GM18505 (cell line): Measurements from ENCODE around the gene UBE3C.
"Not testable (repeated sequence)": the region's sequence is repeated elsewhere in the genome, so short reads cannot be mapped to it uniquely, and the experiment has no call there.

ENCODE experiments used
- ATAC-seq: cut with Tn5 transposase; IDR thresholded peaks from one replicate; pipeline ENCODE4 v1.9.1; 2021; ENCODE audit not compliant: unreplicated experiment
- POLR2A ChIP-seq: IDR thresholded peaks from 4 replicates; pipeline ENCODE4 v1.6.1; 2011; ENCODE audit warnings: borderline replicate concordance; ENCODE audit not compliant: insufficient read depth, insufficient read length; ENCODE audit errors: extremely low read depth

The UBE3C gene

GRCh38 chr7:157271315-157271990 lies 132.7 kb downstream of the UBE3C start:
- no peak for ATAC-seq
- no peak for TF ChIP-seq POLR2A

DNA sequence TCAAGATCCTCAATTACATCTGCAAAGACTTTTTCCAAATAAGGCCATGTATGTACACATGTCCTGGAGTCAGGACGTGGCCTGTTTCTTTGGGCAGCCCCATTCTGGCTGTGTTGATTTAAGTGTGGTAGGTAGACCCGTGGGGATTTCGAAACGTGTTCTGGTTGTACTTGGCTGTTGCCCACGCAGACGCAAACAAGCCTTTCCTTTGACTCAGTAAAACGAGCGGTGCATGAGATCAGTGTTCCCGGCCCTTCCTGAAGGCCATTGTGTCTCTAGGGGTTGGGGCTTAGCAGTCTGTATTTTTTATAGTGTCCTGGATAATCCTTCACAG lies 133.2 kb downstream of the UBE3C start:
- ATAC-seq, result no peak
- no peak for TF ChIP-seq POLR2A

DNA sequence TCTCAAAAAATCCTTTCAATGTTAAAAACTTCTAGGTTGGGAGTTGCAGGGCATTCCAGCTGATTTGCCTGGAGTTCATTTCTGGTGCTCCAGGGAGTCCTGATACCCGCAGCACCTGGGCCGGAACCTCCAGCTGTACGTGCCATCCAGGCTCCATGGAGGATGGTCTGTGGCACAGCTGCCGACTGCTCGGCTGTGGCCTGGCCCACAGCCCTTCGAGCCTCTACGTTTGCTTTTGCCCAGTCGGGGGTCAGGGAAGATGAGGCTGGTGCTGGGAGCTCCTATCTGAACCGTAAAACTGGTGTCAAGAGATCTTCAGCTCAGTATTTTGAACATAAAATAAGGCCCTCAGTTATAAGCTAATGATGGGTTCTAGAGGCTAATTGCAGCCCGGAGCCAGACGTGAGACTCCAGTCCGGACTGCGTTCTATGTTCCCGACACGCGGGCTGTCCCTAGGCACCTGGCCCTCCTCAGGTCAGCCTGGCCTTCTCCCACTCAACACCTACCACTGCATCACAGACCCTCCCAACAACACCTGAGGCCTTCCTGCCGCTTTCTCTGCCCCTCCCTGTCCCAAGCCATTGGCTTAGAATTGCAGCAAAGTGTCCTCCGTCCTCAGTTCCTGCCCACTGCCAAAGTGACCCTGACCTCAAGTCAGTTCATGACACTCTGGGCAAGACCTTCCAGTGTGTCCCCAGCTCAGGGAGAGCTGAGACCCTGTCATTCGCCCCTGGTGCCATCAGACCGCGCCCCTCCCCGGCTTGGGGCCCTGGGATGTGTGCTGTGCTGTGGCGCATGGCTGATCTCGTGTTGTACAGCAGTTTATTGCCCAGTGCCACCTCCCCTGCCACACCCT lies 133.9 kb downstream of the UBE3C start:
- ATAC-seq, result no peak
- no peak for TF ChIP-seq POLR2A

DNA sequence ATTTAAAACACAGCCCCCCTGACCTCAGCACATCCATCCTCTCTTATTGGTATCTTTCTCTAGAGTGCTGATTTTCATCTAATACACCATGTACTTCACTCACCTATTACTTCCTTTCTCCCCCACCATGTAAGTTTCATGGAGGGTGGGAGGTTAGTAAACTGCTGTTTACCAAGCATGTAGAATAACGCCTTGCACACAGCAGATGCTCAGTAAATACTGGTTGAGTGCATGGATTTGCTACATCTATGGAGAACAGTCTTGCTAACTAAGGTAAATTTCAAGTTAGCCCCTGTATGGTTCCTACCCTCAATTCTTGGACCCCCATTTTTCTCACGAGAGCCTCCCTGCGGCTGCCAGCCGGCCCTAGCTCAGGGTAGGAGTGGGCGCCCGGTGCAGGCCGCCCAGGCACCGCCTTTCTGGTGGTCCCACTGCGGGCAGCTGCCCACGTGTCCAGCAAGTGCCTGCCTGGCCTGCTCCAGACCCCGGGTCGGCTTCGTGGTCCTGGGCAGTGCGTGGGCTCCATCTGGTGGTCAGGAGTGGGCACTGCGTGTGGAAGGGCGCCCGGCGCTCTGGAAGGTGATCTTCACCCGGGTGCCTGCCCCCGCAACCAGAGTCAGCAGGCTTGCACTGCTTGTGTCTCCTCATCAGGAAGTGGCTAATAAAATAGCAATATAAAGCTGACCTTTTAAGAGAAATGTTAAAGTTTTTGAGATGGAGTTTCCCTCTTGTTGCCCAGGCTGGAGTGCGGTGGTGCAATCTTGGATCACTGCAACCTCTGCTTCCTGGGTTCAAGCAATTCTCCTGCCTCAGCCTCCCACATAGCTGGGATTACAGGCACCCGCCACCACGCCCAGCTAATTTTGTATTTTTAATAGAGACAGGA lies 134.7 kb downstream of the UBE3C start:
- ATAC-seq, result peak; percentile 75
- TF ChIP-seq POLR2A, result no peak

GRCh38 chr7:157274094-157274634 lies 135.4 kb downstream of the UBE3C start:
- ATAC-seq, result not testable (repeated sequence)

DNA sequence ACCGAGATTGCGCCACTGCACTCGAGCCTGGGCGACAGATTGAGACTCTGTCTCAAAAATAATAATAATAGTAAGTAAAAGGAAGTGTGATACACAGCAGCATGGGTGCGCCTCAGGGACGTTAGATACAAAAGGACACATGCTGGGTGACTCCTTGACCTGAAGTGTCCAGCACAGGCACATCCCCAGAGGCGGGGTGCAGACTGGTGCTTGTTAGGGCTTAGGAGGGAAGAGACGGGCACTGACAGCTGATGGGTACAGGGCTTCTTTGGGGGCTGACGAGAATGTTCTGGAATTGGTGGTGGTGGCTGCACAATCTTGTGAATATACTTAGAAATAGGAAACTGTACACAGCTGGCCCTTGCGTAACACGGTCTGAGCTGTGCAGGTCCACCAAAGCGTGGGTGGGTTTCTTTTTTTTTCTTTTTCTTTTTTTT lies 136.3 kb downstream of the UBE3C start:
- ATAC-seq, result no peak
- TF ChIP-seq POLR2A, result no peak

- TF ChIP-seq POLR2A, result no peak
- ATAC-seq, result no peak
These were observed 137.4 kb downstream of the UBE3C start for GRCh38 chr7:157276091-157276561.

DNA sequence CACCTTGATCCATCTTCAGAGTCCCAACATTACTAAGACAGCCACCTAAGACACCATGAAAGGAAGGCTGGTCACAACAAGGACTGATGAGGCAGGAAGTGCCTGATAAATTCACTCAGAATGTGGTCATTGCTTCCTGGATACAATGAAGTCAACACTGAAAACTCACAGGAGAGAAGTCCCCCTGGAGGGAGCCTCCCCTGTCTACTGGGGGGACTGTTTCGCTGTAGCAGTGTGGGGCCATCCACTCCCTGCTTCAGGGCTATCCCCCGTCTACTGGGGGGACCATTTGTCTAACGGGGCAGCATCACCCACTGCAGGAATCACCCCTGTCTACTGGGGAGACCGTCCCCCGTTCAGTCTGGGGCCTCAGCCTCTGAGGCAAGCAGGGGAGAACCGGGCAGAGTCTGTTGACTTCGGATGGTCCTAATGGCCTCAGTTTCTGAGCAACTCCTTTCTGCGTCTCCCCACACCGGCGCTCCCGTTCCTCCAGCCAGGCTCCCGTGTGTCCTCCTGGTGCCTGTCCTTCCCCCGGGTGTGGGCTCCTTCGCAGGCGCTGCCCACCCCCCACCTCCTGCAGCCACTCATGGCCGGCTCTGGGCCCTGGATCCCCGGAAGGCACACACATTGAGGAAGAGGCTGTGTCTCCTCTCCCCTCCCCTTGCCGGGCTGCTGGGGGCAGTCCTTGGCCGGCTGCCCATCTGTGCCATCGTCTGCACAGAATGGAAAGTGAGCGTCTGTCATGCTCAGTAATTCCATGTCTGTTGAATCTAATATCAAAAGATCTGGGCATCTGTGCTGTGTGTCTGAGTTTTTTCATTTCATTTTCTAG lies 138.2 kb downstream of the UBE3C start:
- no peak for ATAC-seq
- no peak for TF ChIP-seq POLR2A

DNA sequence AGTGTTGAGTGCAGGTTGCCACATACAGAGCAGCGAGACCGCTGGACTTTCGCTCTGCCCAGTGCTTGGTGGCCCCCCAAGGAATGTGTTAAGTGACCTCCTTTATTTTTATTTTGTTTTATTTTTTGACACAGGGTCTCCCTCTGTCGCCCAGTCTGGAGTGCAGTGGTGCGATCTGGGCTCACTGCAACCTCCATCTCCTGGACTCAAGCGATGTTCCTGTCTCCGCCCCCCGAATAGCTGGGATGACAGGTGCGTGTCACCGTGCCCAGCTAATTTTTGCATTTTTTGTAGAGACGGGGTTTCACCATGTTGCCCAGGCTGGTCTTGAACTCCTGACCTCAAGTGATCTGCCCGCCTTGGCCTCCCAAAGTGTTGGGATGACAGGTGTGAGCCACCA lies 138.8 kb downstream of the UBE3C start:
- not testable (repeated sequence) for ATAC-seq

DNA sequence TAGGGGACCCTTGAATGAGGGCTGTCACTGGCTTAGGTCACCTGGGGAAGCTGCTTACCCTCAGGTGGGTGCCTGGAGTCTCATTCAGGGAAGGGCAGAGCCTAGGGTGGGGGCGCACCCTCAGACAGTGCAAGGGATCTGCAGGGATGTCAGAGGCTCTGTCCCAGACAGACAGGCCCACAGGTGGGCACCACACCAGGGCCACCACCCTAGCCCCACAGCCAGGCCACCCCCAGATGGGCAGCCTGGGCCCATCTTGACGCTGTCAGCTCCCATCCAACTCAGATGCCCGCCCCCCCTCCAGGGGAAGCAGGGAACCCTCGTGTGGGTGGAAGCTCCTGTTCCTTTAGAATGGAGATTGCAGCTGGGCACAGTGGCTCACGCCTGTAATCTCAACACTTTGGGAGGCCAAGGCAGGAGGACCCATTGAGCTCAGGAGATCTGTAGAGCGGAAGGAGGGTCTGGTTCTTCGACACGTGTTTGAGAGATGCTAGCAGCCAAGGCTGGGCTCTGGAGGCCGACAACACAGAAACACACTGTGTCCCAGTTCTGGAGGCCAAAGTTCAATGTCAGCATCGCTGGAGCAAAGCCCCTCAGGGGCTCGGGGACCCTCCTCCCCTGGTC lies 139.6 kb downstream of the UBE3C start:
- TF ChIP-seq POLR2A, result no peak
- ATAC-seq, result no peak

DNA sequence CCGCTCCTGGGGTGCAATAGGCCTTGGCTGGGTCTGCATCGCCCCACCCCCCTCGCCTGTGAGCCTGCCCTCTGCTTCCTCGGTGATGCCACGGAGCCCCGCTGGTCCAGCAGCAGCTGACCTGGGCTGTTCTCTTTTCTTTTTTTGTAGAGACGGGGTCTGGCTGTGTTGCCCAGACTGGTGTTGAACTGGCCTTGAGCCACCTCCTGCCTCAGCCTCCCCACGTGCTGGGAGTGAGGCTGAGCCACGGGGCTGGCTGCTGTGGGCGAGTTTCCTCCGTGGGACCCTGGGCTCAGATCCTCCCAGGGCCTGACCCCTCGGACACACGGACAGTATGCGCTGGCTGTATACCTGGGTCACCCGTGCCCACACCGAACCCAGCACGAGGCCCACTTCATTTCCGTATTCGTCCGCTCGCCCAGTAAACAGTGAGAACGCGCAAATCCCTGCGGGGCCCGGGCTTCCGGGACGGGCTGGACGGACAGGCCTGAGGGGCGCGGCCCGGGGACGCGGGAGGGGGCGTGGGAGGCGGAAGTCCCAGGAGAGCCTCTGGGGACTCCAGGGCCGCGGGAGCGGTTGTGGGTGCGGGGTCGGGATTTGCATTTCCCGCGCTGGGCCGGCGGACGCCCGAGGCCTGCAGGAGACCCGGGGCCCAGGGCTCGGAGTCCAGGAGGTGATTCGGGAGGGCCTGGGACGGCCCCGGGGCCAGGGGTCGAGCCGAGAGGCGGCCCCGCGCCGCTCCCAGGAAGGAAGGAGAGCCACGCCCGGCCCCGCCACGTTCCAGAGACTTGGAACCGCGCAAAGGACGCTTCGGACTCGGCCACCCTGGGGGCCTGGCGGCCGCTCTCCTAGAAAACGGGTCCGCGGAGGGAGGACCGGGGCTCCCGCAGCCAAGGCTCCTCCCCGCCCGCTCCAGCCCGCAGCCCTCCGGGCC lies 140.3 kb downstream of the UBE3C start:
- no peak for ATAC-seq
- TF ChIP-seq POLR2A, result no peak
